ENCODE results near the gene ATPAF2.
"Not testable (repeated sequence)": the region's sequence is repeated elsewhere in the genome, so short reads cannot be mapped to it uniquely, and the experiment has no call there.

The ATPAF2 gene

DNA sequence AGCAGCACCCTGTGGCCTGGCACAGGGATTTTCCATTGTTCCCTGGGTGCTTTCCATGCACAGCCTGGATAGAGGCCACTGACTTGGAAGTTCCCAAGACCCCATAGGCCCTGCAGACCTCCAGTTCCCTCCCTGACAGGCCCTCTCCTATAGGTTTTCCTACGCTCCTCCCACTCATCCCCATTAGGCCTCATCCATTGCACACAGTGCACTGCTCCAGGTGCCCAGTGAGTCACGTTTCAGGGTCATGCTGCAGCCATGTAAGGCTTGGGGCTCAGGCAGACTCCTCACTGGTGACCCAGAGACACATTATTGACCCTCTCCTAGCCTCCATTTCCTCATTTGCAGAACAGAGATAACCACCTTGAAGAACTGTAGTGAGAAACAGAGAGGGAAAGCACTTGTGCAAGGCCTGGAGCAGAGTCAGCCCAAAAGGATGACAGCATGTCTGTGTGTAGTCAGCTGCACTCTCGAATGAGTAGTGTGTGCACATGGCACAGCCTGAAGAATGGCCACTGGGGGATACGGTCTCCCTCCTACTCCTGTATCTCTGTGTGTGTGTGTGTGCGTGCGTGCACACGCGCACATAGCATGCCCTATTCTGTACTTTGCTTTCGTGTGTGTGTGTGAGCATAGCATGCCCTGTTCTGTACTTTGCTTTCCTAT, 39.5 kb downstream of the ATPAF2 start:
- H3K9me3 ChIP-seq (ENCODE audit: severe bottlenecking): no peaks in the 10 kb centered on the region
- no peak for DNase-seq
- H3K36me3 ChIP-seq: no peaks in the 10 kb centered on the region
- TF ChIP-seq CTCF (IDR thresholded peaks at IDR 0.05; ENCODE audit: low read depth, low read length): no peak
- no peak overlapping the region for H3K27ac ChIP-seq
- H3K4me3 ChIP-seq (ENCODE audit: low read depth, low read length): no peak overlapping the region
- H3K27me3 ChIP-seq (ENCODE audit: insufficient read depth, low read depth, severe bottlenecking): no peaks in the 10 kb centered on the region

DNA sequence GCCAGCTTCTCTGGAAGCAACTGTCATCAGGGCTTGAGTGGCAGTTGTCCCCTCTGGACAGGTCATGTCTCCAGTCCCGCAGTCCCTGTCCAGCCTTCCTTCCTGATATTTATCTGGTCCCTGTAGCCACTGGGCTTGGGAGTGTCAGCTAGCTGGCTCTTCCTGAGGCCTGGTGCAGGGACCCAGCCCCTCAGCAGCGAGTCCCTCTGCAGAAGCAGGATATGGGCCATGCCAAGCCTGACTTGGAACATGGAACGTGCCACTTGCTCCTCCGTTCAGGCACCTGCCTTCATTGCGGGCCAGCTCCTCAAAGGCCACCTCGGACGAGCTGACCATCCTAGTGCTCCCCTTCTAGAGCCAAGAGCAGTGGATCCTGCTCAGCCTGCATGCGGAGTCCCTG, 40.0 kb downstream of the ATPAF2 start:
- Histone ChIP-seq H3K27ac (no peak overlapping the region), H3K4me3 (ENCODE audit: low read depth, low read length) (no peak overlapping the region), H3K36me3 (no peaks in the 10 kb centered on the region), H3K27me3 (ENCODE audit: insufficient read depth, low read depth, severe bottlenecking) (no peaks in the 10 kb centered on the region), H3K9me3 (ENCODE audit: severe bottlenecking) (no peaks in the 10 kb centered on the region)
- no peak for TF ChIP-seq CTCF (IDR thresholded peaks at IDR 0.05; ENCODE audit: low read depth, low read length)
- no peak for DNase-seq

- not testable (repeated sequence) for H3K36me3 ChIP-seq; H3K4me3 ChIP-seq (ENCODE audit: low read depth, low read length); H3K27me3 ChIP-seq (ENCODE audit: insufficient read depth, low read depth, severe bottlenecking); DNase-seq; H3K9me3 ChIP-seq (ENCODE audit: severe bottlenecking); H3K27ac ChIP-seq
Measured at GRCh38 chr17:17995887-17996286, 43.1 kb downstream of the ATPAF2 start.

GRCh38 chr17:17994271-17995069, 44.5 kb downstream of the ATPAF2 start:
- Histone ChIP-seq H3K36me3 (no peaks in the 10 kb centered on the region), H3K27me3 (ENCODE audit: insufficient read depth, low read depth, severe bottlenecking) (no peaks in the 10 kb centered on the region), H3K27ac (no peak overlapping the region), H3K9me3 (ENCODE audit: severe bottlenecking) (no peaks in the 10 kb centered on the region), H3K4me3 (ENCODE audit: low read depth, low read length) (no peak overlapping the region)
- peak; percentile 69 for TF ChIP-seq CTCF (IDR thresholded peaks at IDR 0.05; ENCODE audit: low read depth, low read length)
- peak; percentile 54 for DNase-seq

- no peak for TF ChIP-seq CTCF (IDR thresholded peaks at IDR 0.05; ENCODE audit: low read depth, low read length)
- no peaks in the 10 kb centered on the region for H3K9me3 ChIP-seq (ENCODE audit: severe bottlenecking)
- H3K36me3 ChIP-seq: no peaks in the 10 kb centered on the region
- DNase-seq: no peak
- H3K4me3 ChIP-seq (ENCODE audit: low read depth, low read length): no peak overlapping the region
- no peak overlapping the region for H3K27ac ChIP-seq
- no peaks in the 10 kb centered on the region for H3K27me3 ChIP-seq (ENCODE audit: insufficient read depth, low read depth, severe bottlenecking)
Measured at GRCh38 chr17:17993852-17994251, 45.1 kb downstream of the ATPAF2 start.

DNA sequence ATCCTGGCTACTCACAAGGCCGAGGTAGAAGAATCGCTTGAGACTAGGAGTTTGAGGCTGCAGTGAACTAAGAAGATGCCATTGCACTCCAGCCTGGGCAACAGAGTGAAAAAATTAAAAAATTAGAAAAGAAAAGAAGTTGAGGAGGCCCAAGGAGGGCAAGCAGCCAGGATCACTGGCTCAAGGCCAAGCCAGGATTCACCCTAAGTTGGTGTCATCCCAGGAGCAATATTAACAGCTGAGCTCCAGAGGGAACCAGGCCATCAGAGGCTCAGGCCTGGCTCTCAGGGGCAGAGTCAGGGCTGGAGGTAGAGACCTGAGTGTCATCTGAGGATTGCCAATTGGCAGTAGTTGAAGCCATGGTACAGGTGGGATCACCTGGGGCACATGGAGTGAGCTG, 45.6 kb downstream of the ATPAF2 start:
- Histone ChIP-seq H3K27ac (no peak overlapping the region), H3K4me3 (ENCODE audit: low read depth, low read length) (no peak overlapping the region), H3K36me3 (no peaks in the 10 kb centered on the region), H3K27me3 (ENCODE audit: insufficient read depth, low read depth, severe bottlenecking) (no peaks in the 10 kb centered on the region), H3K9me3 (ENCODE audit: severe bottlenecking) (no peaks in the 10 kb centered on the region)
- no peak for DNase-seq
- no peak for TF ChIP-seq CTCF (IDR thresholded peaks at IDR 0.05; ENCODE audit: low read depth, low read length)
